ENCODE measurements around the gene CCDC142. TPM values are rescaled to one million over a fixed set of nuclear protein-coding genes. Genes with fewer than 3 reads are reported as not detected.

CCDC142 gene
- total and polyA plus RNA-seq, 9 of the 15 experiments (the other 6 are each of a cell fraction or from before 2014, with no cell fraction given): 0.55 to 11.7 (median 7.2) TPM

- TF ChIP-seq, protein P1, sequence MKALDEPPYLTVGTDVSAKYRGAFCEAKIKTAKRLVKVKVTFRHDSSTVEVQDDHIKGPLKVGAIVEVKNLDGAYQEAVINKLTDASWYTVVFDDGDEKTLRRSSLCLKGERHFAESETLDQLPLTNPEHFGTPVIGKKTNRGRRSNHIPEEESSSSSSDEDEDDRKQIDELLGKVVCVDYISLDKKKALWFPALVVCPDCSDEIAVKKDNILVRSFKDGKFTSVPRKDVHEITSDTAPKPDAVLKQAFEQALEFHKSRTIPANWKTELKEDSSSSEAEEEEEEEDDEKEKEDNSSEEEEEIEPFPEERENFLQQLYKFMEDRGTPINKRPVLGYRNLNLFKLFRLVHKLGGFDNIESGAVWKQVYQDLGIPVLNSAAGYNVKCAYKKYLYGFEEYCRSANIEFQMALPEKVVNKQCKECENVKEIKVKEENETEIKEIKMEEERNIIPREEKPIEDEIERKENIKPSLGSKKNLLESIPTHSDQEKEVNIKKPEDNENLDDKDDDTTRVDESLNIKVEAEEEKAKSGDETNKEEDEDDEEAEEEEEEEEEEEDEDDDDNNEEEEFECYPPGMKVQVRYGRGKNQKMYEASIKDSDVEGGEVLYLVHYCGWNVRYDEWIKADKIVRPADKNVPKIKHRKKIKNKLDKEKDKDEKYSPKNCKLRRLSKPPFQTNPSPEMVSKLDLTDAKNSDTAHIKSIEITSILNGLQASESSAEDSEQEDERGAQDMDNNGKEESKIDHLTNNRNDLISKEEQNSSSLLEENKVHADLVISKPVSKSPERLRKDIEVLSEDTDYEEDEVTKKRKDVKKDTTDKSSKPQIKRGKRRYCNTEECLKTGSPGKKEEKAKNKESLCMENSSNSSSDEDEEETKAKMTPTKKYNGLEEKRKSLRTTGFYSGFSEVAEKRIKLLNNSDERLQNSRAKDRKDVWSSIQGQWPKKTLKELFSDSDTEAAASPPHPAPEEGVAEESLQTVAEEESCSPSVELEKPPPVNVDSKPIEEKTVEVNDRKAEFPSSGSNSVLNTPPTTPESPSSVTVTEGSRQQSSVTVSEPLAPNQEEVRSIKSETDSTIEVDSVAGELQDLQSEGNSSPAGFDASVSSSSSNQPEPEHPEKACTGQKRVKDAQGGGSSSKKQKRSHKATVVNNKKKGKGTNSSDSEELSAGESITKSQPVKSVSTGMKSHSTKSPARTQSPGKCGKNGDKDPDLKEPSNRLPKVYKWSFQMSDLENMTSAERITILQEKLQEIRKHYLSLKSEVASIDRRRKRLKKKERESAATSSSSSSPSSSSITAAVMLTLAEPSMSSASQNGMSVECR (CRISPR knock-in tag; IDR thresholded peaks at IDR 0.05): peak; percentile 76; the same call in 1 of the 2 replicates
- TF ChIP-seq ZNF23 (CRISPR knock-in tag; IDR thresholded peaks at IDR 0.05): no peak
- TF ChIP-seq, protein P2, sequence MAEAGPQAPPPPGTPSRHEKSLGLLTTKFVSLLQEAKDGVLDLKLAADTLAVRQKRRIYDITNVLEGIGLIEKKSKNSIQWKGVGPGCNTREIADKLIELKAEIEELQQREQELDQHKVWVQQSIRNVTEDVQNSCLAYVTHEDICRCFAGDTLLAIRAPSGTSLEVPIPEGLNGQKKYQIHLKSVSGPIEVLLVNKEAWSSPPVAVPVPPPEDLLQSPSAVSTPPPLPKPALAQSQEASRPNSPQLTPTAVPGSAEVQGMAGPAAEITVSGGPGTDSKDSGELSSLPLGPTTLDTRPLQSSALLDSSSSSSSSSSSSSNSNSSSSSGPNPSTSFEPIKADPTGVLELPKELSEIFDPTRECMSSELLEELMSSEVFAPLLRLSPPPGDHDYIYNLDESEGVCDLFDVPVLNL (CRISPR knock-in tag; IDR thresholded peaks at IDR 0.05; ENCODE audit: low read depth): peak; percentile 68; the same call in 1 of the 2 replicates
- no peak for TF ChIP-seq ZNF143 (CRISPR knock-in tag; IDR thresholded peaks at IDR 0.05)
- no peak; the same call in 1 of the 2 replicates for TF ChIP-seq MYBL2 (IDR thresholded peaks at IDR 0.05; ENCODE audit: low read depth)
- no peak for TF ChIP-seq MYBL2 (CRISPR knock-in tag; IDR thresholded peaks at IDR 0.05; ENCODE audit: borderline replicate concordance)
- TF ChIP-seq NELFE (IDR thresholded peaks at IDR 0.05; ENCODE audit: insufficient read depth, insufficient read length): no peak
- no peak for TF ChIP-seq ZNF699 (CRISPR knock-in tag; IDR thresholded peaks at IDR 0.05; ENCODE audit: insufficient replicate concordance)
- TF ChIP-seq HDAC3 (IDR thresholded peaks at IDR 0.05; ENCODE audit: borderline replicate concordance, partially characterized antibody): no peak
- no peak for TF ChIP-seq ZNF12 (CRISPR knock-in tag; IDR thresholded peaks at IDR 0.05)
- no peak for TF ChIP-seq SNAPC5 (CRISPR knock-in tag; IDR thresholded peaks at IDR 0.05)
- TF ChIP-seq ZNF76 (CRISPR knock-in tag; IDR thresholded peaks at IDR 0.05; ENCODE audit: borderline replicate concordance): no peak
- TF ChIP-seq FOSL1 (tag; conservative IDR thresholded peaks at IDR 0.05): no peak; the same call in 1 of the 2 replicates
- TF ChIP-seq RBFOX2 (IDR thresholded peaks at IDR 0.05; ENCODE audit: low read depth, low read length): peak; percentile 83
- TF ChIP-seq ZNF75A (CRISPR knock-in tag; IDR thresholded peaks at IDR 0.05): no peak
- TF ChIP-seq BRD9 (IDR thresholded peaks at IDR 0.05; ENCODE audit: low read depth, partially characterized antibody): peak; percentile 88
- TF ChIP-seq POLR2G (IDR thresholded peaks at IDR 0.05; ENCODE audit: low read depth, low read length): peak; percentile 70
- TF ChIP-seq TBP (optimal IDR thresholded peaks at IDR 0.05; ENCODE audit: low read depth, low read length): peak; percentile 84
- TF ChIP-seq SMARCA5 (IDR thresholded peaks at IDR 0.05): no peak
- TF ChIP-seq, protein P3, sequence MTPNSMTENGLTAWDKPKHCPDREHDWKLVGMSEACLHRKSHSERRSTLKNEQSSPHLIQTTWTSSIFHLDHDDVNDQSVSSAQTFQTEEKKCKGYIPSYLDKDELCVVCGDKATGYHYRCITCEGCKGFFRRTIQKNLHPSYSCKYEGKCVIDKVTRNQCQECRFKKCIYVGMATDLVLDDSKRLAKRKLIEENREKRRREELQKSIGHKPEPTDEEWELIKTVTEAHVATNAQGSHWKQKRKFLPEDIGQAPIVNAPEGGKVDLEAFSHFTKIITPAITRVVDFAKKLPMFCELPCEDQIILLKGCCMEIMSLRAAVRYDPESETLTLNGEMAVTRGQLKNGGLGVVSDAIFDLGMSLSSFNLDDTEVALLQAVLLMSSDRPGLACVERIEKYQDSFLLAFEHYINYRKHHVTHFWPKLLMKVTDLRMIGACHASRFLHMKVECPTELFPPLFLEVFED (CRISPR knock-in tag; conservative IDR thresholded peaks at IDR 0.05): no peak
- no peak for TF ChIP-seq LARP7 (IDR thresholded peaks at IDR 0.05)
These were observed at the start of gene CCDC142, which contains the start of gene TTC31 (continued) for GRCh38 chr2:74482801-74483674.

Data from K562 (cell line).